Smooth muscle cell (in vitro differentiated cells): ENCODE results near the gene TMEM203. TPM values are rescaled to one million over a fixed set of nuclear protein-coding genes. Genes with fewer than 3 reads are reported as not detected.

ENCODE experiments used
- DNase-seq: peaks from one replicate; lab custom pipeline; 2025; ENCODE audit not compliant: unreplicated experiment; lab: John Stamatoyannopoulos, UW
- H2AFZ ChIP-seq: fragments of 200-600 bp; sonication (generic); 2 replicates; pipeline ENCODE4 v1.6.0; 2016; ENCODE audit warnings: antibody characterized with exemption, low read depth, mild to moderate bottlenecking
- H3F3A ChIP-seq: fragments of 200-600 bp; sonication (generic); 2 replicates; pipeline ENCODE4 v1.6.0; 2017; ENCODE audit warnings: antibody characterized with exemption, low read depth
- H3K27ac ChIP-seq: fragments of 200-600 bp; sonication (generic); 2 replicates; pipeline ENCODE4 v1.5.1; 2016; ENCODE audit warnings: low read depth, mild to moderate bottlenecking
- H3K27me3 ChIP-seq: fragments of 200-600 bp; sonication (generic); 2 replicates; pipeline ENCODE4 v1.6.1; 2016; ENCODE audit warnings: low read depth, mild to moderate bottlenecking
- H3K36me3 ChIP-seq: fragments of 200-600 bp; sonication (generic); 2 replicates; pipeline ENCODE4 v1.5.1; 2016; ENCODE audit warnings: low read depth
- H3K4me1 ChIP-seq: fragments of 200-600 bp; sonication (generic); 2 replicates; pipeline ENCODE4 v1.5.1; 2016; ENCODE audit warnings: low read depth
- H3K4me2 ChIP-seq: fragments of 200-600 bp; sonication (generic); 2 replicates; pipeline ENCODE4 v1.6.0; 2016; ENCODE audit warnings: mild to moderate bottlenecking
- H3K4me3 ChIP-seq: fragments of 200-600 bp; sonication (generic); 2 replicates; pipeline ENCODE4 v1.5.1; 2016; ENCODE audit warnings: mild to moderate bottlenecking
- H3K79me2 ChIP-seq: fragments of 200-600 bp; sonication (generic); 2 replicates; pipeline ENCODE4 v1.6.0; 2016; ENCODE audit warnings: low read depth, mild to moderate bottlenecking
- H3K9ac ChIP-seq: fragments of 200-600 bp; sonication (generic); 2 replicates; pipeline ENCODE4 v1.6.0; 2016; ENCODE audit warnings: low read depth
- H3K9me3 ChIP-seq: fragments of 200-600 bp; sonication (generic); replicated peaks from 2 replicates; pipeline ENCODE4 v1.5.1; 2016; ENCODE audit warnings: low read depth
- H4K20me1 ChIP-seq: fragments of 200-600 bp; sonication (generic); 2 replicates; pipeline ENCODE4 v1.6.0; 2016; ENCODE audit warnings: low read depth
- WGBS: methylation state at CpG from one replicate; pipeline ENCODE4 v1.1.7; 2016; ENCODE audit warnings: low lambda C conversion rate; 5-methylcytosine and 5-hydroxymethylcytosine counted together
- polyA plus RNA-seq: library from polyadenylated mRNA; unstranded; fragments of >200 nt; fragmentation: Nextera tagmentation; extraction: Ambion mirVana; gene quantifications from 2 replicates; pipeline ENCODE4 v1.2.1, GENCODE V29; 2016
- total RNA-seq: library from RNA; depleted of rRNA; stranded (reverse); fragments of >200 nt; gene quantifications from 2 replicates; pipeline ENCODE4 v1.2.3, GENCODE V29; 2014
- TF ChIP-seq, protein P1 (sequence below): fragments of 200-600 bp; sonication (generic); IDR thresholded peaks from 2 replicates; pipeline ENCODE4 v1.5.1; 2017; ENCODE audit warnings: borderline replicate concordance, mild to moderate bottlenecking, antibody characterized with exemption; ENCODE audit not compliant: insufficient read depth, poor library complexity, severe bottlenecking

The TMEM203 gene
- total and polyA plus RNA-seq, 2 experiments from 2014 or later, result 31.0 to 55.1 TPM

DNA sequence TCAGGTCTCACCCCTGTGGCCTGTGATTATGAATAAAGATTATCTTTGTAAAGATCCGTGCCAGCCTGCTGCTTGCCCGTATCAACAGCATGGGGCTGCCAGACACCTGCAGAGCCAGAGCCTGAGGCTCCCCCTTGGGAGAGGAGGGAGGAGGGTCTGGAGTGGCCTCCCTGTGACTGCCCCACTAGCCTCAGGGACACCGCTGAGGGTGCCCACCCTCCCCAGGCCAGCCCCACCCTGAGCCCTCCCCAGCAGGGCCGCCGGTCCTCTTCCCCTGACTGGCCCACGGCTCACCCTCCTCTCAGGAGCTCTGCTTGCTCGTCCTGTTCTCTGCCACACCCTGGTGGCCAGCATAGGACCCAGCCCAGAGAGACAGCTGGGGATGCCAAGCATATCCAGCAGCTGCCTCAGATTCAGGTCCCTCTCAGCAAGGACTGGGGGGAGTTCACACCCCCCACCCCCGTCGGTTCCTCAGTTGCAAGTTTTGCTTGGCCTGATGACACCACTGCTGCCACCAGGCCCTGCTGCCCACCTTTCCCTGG is 15.1 kb downstream of the TMEM203 start:
- Histone ChIP-seq H3K9ac (peak overlapping the region; percentile 96), H2AFZ (no peak overlapping the region), H3K27ac (peak overlapping the region; percentile 96), H3K9me3 (no peaks in the 10 kb centered on the region), H3K36me3 (no peaks in the 10 kb centered on the region), H3K4me3 (no peak overlapping the region), H3K4me1 (peaks cover 20% of the 10 kb centered on the region), H3K27me3 (no peaks in the 10 kb centered on the region), H3K4me2 (peak overlapping the region; percentile 100), H3F3A (peaks cover 12% of the 10 kb centered on the region), H4K20me1 (peaks cover 29% of the 10 kb centered on the region), H3K79me2 (peaks cover 50% of the 10 kb centered on the region)
- no peak for DNase-seq
- TF ChIP-seq, protein P1, sequence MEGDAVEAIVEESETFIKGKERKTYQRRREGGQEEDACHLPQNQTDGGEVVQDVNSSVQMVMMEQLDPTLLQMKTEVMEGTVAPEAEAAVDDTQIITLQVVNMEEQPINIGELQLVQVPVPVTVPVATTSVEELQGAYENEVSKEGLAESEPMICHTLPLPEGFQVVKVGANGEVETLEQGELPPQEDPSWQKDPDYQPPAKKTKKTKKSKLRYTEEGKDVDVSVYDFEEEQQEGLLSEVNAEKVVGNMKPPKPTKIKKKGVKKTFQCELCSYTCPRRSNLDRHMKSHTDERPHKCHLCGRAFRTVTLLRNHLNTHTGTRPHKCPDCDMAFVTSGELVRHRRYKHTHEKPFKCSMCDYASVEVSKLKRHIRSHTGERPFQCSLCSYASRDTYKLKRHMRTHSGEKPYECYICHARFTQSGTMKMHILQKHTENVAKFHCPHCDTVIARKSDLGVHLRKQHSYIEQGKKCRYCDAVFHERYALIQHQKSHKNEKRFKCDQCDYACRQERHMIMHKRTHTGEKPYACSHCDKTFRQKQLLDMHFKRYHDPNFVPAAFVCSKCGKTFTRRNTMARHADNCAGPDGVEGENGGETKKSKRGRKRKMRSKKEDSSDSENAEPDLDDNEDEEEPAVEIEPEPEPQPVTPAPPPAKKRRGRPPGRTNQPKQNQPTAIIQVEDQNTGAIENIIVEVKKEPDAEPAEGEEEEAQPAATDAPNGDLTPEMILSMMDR, result no peak
- 90% methylated on average over 5 of the region's 9 CpGs for WGBS

- H3K9ac ChIP-seq, result peak overlapping the region; percentile 96
- no peaks in the 10 kb centered on the region for H3K27me3 ChIP-seq
- no peaks in the 10 kb centered on the region for H3K9me3 ChIP-seq
- peaks cover 12% of the 10 kb centered on the region for H3F3A ChIP-seq
- H3K36me3 ChIP-seq, result no peaks in the 10 kb centered on the region
- H2AFZ ChIP-seq, result peak overlapping the region; percentile 33
- H3K79me2 ChIP-seq, result peaks cover 46% of the 10 kb centered on the region
- H3K4me1 ChIP-seq, result peaks cover 20% of the 10 kb centered on the region
- peak overlapping the region; percentile 88 for H3K4me3 ChIP-seq
- H4K20me1 ChIP-seq, result peaks cover 21% of the 10 kb centered on the region
- peak overlapping the region; percentile 100 for H3K4me2 ChIP-seq
- 47% methylated on average over 23 of the region's 23 CpGs for WGBS
- TF ChIP-seq, protein P1, result no peak
- DNase-seq, result no peak
- peak overlapping the region; percentile 96 for H3K27ac ChIP-seq
Measured at GRCh38 chr9:137189297-137190295, 15.9 kb downstream of the TMEM203 start.

DNA sequence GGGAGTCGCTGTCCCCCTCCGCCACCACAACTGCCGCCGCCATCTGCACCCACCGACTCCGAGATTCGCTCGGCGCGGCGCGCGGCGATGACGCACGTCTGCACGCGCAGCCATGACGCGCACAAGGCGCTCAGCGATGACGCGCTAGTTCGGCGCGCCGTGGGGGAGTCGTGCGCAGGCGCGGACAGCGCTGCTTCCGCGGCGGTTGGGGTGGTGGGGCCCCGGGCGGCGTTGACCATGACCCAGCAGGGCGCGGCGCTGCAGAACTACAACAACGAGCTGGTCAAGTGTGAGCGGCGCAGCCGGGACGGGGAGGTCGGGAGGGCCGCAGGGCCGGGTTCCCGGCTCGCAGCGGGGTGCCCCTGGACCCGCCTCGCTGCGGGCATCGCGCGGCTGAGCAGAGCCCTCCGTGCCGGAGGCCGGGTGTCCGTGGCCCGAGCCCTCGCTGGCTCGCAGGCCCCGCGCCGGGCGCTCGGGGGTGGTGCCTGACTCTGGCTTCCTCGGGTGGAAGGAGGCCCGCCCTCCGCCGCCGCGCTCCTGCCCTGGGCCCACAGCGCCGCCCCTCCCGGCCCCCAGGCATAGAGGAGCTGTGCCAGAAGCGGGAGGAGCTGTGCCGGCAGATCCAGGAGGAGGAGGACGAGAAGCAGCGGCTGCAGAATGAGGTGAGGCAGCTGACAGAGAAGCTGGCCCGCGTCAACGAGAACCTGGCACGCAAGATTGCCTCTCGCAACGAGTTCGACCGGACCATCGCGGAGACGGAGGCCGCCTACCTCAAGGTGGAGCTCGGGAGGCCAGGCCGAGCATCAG is 16.8 kb downstream of the TMEM203 start, which contains the start of the genes ANAPC2 and SSNA1:
Gene ANAPC2, minus strand, starts transcription at position 71 of the 807 bp plus-strand sequence. Its CDS starts 28 bp downstream, at position 43.
Gene SSNA1, plus strand, starts transcription at position 187 of the 807 bp plus-strand sequence. Its CDS starts 51 bp downstream, at position 238.
- no peaks in the 10 kb centered on the region for H3K36me3 ChIP-seq
- no peaks in the 10 kb centered on the region for H3K27me3 ChIP-seq
- peak; percentile 90 for DNase-seq
- WGBS, result 1% methylated on average over 84 of the region's 98 CpGs
- H3F3A ChIP-seq, result peaks cover 12% of the 10 kb centered on the region
- peaks cover 12% of the 10 kb centered on the region for H4K20me1 ChIP-seq
- peak within 1 kb of the TSS; percentile 88 for H3K4me3 ChIP-seq
- TF ChIP-seq, protein P1, result peak; percentile 29
- H3K9me3 ChIP-seq, result no peaks in the 10 kb centered on the region
- peak within 1 kb of the TSS; percentile 100 for H3K4me2 ChIP-seq
- peaks cover 39% of the 10 kb centered on the region for H3K79me2 ChIP-seq
- H3K9ac ChIP-seq, result peak within 1 kb of the TSS; percentile 96
- peak within 1 kb of the TSS; percentile 96 for H3K27ac ChIP-seq
- H3K4me1 ChIP-seq, result peaks cover 18% of the 10 kb centered on the region
- H2AFZ ChIP-seq, result peak within 1 kb of the TSS; percentile 62
